Measurements from ENCODE around the gene IL36B.

Gene IL36B

GRCh38 chr2:113053666-113054065 lies 999 bp upstream of the IL36B start:
- no peak for DNase-seq (ENCODE audit: low spot score)

- DNase-seq (ENCODE audit: low spot score): no peak
Measured at GRCh38 chr2:113050921-113051895, 1.5 kb downstream of the IL36B start.

GRCh38 chr2:113046465-113046864 lies 6.2 kb downstream of the IL36B start:
- no peak for DNase-seq (ENCODE audit: low spot score)

DNA sequence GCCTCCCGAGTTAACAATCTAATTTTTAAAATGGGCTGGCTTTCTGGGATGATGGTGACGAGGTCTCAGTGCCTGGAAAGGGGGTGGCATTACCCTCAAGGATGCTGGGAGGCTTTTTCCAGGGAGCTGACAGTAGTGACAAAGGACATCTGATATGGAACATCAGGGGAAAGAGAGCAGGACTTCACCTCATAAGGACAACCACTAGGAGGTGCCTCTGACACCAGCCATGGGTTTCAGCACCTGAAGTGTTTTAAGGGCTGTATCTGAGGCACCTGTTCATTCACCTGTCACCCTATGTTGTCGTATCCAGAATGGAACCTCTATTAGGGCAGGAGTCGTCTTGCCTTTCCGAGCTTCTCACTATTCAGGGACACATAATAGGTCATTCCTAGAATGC lies 10.8 kb downstream of the IL36B start:
- no peak for DNase-seq (ENCODE audit: low spot score)

DNA sequence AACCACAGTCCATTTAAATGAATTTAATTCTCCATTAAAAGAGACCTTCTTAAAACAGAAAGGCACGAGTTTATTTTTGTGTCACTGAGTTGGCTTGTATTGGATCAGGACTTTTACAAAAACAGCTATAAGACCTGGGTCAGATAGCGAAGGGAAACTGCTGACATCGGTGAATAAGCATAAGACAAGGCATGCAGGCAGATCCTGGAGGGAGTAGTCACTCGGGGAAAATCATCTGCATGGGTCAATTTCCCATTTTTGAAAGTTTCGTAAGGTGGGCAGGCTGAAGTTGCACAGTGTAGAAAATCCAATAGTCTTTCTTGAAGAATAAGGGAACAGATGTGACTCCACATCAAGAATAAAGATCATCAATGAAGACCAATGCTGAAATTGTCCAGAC lies 12.9 kb downstream of the IL36B start:
- DNase-seq (ENCODE audit: low spot score): no peak

GRCh38 chr2:113039158-113039557 lies 13.5 kb downstream of the IL36B start:
- no peak for DNase-seq (ENCODE audit: low spot score)

DNA sequence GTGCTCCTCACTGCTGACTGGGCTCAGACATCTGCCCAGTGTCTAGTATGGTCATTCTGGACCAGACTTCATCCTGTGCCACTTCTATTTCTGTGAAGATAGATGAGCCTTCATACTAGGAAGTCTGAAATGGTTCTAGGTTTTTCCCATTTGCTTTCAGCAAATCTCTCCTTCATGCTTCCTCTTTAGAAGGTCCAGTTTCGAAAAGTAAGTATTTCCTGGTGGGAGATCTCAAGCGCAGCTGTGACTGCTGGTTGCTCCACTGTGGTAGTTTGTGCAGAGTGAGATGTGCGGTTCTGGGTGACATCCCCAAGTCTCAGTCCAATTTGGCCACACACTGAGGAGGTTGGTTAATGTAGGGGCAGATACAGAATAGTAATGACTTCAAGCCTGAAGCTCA lies 14.4 kb downstream of the IL36B start:
- no peak for DNase-seq (ENCODE audit: low spot score)

- DNase-seq (ENCODE audit: low spot score): no peak
Measured at GRCh38 chr2:113036763-113037162, 15.9 kb downstream of the IL36B start.

DNA sequence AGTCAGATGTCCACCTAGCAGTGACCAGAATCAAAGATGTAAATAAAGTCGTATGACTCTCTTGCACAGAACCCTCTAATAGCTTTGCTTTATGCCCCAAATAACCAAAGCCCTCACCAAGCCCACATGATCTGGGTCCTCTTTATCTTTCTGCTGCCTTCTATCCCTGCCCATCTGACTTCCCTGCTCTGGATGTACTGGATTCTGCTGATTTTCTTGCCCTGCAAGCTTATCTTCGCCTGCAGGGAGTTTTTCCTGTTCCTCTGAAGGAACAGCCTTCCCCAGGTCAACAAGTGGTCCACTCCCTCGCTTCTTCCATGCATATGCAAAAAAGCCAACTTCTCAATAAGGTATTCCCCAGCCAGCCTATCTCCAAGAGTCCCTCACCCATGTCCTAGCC lies 18.7 kb downstream of the IL36B start:
- DNase-seq (ENCODE audit: low spot score): no peak

DNA sequence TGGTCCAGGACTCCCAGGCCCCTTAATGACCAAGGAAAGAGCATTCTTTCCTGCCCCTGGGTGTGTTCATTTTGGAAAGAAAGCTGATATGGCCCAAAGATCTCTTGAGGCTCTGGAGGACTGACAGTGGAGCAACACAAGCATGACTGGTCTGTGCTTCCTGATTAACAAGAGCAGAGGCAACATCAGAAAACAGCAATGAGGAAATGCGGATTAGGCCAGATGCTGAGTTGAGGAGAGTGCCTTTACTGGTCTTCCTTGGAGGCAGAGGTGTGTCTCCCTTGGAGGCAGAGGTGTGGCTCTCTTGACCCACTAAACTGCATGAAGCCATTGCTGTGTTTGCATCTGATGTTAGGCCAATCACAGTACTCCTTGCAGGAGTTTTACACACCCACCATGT lies 19.9 kb downstream of the IL36B start:
- no peak for DNase-seq (ENCODE audit: low spot score)

DNA sequence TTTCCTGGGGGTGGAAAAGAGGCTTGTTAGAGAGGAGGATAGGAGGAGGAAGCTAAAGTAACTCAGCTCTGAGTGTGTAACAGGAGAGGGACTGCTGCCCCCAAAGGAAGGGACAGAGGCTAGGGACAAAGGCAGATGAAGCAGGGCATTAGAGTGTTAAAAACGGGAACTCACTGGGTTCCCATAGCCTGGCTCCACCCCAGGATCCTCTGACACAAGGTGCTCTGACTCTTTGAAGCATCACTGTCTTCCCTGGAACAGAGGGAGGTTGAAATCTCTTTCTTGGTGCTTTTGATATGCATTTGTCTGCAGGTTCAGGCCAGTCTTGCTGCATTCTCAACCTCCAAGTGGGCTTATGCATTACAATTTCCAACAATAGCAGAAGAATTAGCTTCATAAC lies 24.6 kb downstream of the IL36B start:
- DNase-seq (ENCODE audit: low spot score): no peak

GRCh38 chr2:113027691-113028090 lies 25.0 kb downstream of the IL36B start:
- no peak for DNase-seq (ENCODE audit: low spot score)

GRCh38 chr2:113025737-113026136 lies 26.9 kb downstream of the IL36B start:
- DNase-seq (ENCODE audit: low spot score): no peak

GRCh38 chr2:113024764-113025163 lies 27.9 kb downstream of the IL36B start:
- DNase-seq (ENCODE audit: low spot score): no peak

- no peak for DNase-seq (ENCODE audit: low spot score)
Measured at GRCh38 chr2:113021312-113021711, 31.4 kb downstream of the IL36B start.

GRCh38 chr2:113018509-113018908 lies 34.2 kb downstream of the IL36B start:
- DNase-seq (ENCODE audit: low spot score): no peak

GRCh38 chr2:113015655-113016054 lies 37.0 kb downstream of the IL36B start:
- no peak for DNase-seq (ENCODE audit: low spot score)

DNA sequence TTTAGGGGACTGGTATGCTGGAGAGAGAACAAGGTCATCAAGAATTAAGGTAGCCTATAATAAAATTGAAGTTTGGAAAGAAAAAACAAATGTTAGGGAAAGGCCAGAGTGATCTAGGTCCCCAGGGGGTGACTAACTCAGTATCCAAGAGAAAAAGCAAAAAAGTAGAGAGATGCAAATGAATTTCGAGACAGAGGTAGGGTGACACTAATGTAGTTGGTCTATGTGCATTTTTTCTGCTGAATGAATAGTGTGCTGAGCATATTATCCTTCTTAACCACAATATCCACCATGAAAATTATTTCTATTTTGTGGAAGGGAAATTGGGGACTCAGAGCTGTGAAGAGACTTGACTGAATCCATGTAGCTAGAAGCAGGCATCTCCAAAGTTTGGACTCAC lies 37.6 kb downstream of the IL36B start:
- DNase-seq (ENCODE audit: low spot score): no peak

DNA sequence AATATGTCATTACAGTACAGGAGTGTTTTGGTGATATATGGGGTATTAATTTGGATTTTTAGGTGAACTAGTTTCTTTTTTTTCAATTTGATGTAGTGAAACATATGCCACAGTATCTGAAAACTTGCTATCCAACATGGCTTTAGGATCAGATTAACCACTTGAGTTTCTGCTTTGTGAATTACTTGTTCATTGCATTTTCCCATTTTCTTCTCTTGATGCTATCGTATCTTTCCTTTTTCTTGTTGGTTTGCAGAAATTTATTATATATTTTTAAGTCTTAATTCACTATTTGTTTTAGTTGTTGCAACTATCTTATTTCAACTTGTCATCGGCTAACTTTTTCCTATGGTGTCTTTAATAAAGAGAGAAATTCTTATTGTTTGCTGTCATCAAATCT lies 38.6 kb downstream of the IL36B start:
- DNase-seq (ENCODE audit: low spot score): no peak

GRCh38 chr2:113013336-113013661 lies 39.4 kb downstream of the IL36B start:
- no peak for DNase-seq (ENCODE audit: low spot score)

- DNase-seq (ENCODE audit: low spot score): no peak
Measured at GRCh38 chr2:113012436-113013335, 40.0 kb downstream of the IL36B start.

DNA sequence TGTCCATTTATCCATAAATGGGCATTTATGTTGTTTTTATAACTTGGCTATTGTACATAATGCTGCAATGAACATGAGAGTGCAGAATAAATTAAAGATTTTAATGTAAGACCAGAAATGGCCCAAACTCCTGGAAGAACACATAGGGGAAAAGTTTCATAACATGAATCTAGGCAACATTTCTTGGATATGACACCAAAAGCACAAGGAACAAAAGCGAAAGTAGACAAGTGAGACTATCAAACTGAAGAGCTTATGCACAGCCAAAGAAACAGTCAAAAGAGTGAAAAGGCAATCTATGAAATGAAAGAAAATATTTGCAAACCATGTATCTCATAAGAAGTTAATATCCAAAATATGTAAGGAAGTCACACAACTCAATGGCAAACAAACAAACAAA lies 41.6 kb downstream of the IL36B start:
- DNase-seq (ENCODE audit: low spot score): no peak

DNA sequence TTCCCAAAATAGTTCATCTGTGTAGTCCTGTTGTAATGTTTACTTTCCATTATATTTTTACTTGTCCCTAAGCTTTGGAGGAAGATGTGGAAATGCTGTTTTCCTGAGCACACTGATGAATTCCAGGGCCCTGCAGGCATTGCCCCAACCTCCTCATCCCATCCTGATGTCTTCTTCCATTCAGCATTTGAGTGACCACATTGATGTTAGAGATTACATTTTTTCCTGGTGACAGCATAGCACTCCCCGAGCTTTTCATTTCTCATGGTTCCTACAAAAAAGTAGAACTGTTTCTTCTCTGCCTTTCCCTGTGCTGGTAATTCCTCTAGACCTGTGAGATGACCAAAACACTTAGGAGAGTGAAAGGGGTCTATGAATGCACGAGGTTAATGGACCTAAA lies 42.6 kb downstream of the IL36B start:
- DNase-seq (ENCODE audit: low spot score): no peak
